Astrocyte of the cerebellum (primary cell): ENCODE data around the gene PCDH17.
A peak's percentile ranks its signal among the peaks of the same experiment; 100 is the strongest.

ENCODE experiments used
- DNase-seq: peaks from one replicate; pipeline ENCODE4 v3.0.0-alpha.2; 2011; ENCODE audit warnings: low read depth
- H3K4me3 ChIP-seq: 2 replicates; pipeline ENCODE4 v1.5.1; 2011; ENCODE audit warnings: mild to moderate bottlenecking, low read depth, low read length, moderate library complexity
- CTCF ChIP-seq: IDR thresholded peaks from 2 replicates; pipeline ENCODE4 v1.5.1; 2012; ENCODE audit warnings: low read length, low read depth, moderate library complexity, mild to moderate bottlenecking; ENCODE audit errors: missing control alignments
- in situ Hi-C: cut with HindIII; loops from 2 replicates; pipeline ENCODE4 v1.10.0; 2017; ENCODE audit warnings: low sequenced_read_pairs

The PCDH17 gene

GRCh38 chr13:57634839-57635165, 3.3 kb downstream of the PCDH17 start:
- no peak for TF ChIP-seq CTCF
- DNase-seq = no peak
- peak overlapping the region; percentile 34 for H3K4me3 ChIP-seq
- in situ Hi-C loops = no loop called here

- no peak for DNase-seq
- H3K4me3 ChIP-seq = no peak overlapping the region
- in situ Hi-C loops = no loop called here
- TF ChIP-seq CTCF = no peak
Measured at GRCh38 chr13:57635541-57636085, 4.1 kb downstream of the PCDH17 start.

- no peak overlapping the region for H3K4me3 ChIP-seq
- DNase-seq = no peak
- no peak for TF ChIP-seq CTCF
- in situ Hi-C loops = no loop called here
Measured at GRCh38 chr13:57636816-57637215, 5.3 kb downstream of the PCDH17 start.

GRCh38 chr13:57637515-57637914, 6.0 kb downstream of the PCDH17 start:
- in situ Hi-C loops = no loop called here
- H3K4me3 ChIP-seq = no peak overlapping the region
- no peak for DNase-seq
- TF ChIP-seq CTCF = no peak

- TF ChIP-seq CTCF = no peak
- no peak for DNase-seq
- in situ Hi-C loops = no loop called here
Measured at GRCh38 chr13:57638186-57638890, 6.8 kb downstream of the PCDH17 start.

GRCh38 chr13:57640607-57641006, 9.1 kb downstream of the PCDH17 start:
- H3K4me3 ChIP-seq = no peak overlapping the region
- no peak for DNase-seq
- in situ Hi-C loops = no loop called here
- no peak for TF ChIP-seq CTCF

More at GRCh38 chr13:57638186-57638890, 6.8 kb downstream of the PCDH17 start:
- H3K4me3 ChIP-seq = no peak overlapping the region

GRCh38 chr13:57641051-57641450, 9.5 kb downstream of the PCDH17 start:
- DNase-seq = no peak
- in situ Hi-C loops = no loop called here
- no peak for TF ChIP-seq CTCF

More at GRCh38 chr13:57641051-57641450, 9.5 kb downstream of the PCDH17 start:
- H3K4me3 ChIP-seq = no peak overlapping the region
